GM23338 (cell line): ENCODE measurements around the gene BPIFB6. TPM values are rescaled to one million over a fixed set of nuclear protein-coding genes. Genes with fewer than 3 reads are reported as not detected.

Experiments used
- ATAC-seq: fragments of 200-7000 bp; cut with Tn5 transposase; 3 replicates; pipeline ENCODE4 v1.9.1; 2020
- DNase-seq: peaks from one replicate; pipeline ENCODE4 v3.0.0-alpha.2; 2015; ENCODE audit warnings: low spot score
- H2AFZ ChIP-seq: fragments of 200-600 bp; sonication (generic); 2 replicates; pipeline ENCODE4 v1.8.0; 2016; ENCODE audit warnings: antibody characterized with exemption, mild to moderate bottlenecking, moderate library complexity
- H3F3A ChIP-seq: fragments of 200-600 bp; sonication (generic); replicated peaks from 2 replicates; pipeline ENCODE4 v1.8.0; 2017; ENCODE audit warnings: antibody characterized with exemption, mixed run types, low read depth
- H3K27ac ChIP-seq: fragments of 200-600 bp; sonication (generic); 2 replicates; pipeline ENCODE4 v1.6.1; 2016; ENCODE audit warnings: low read depth
- H3K27me3 ChIP-seq: fragments of 200-600 bp; sonication (generic); 2 replicates; pipeline ENCODE4 v1.8.0; 2016; ENCODE audit warnings: mild to moderate bottlenecking, mixed run types, moderate library complexity; ENCODE audit not compliant: insufficient read depth
- H3K36me3 ChIP-seq: fragments of 200-600 bp; sonication (generic); 2 replicates; pipeline ENCODE4 v1.8.0; 2016; ENCODE audit warnings: mild to moderate bottlenecking; ENCODE audit not compliant: insufficient read depth
- H3K4me1 ChIP-seq: fragments of 200-600 bp; sonication (generic); 2 replicates; pipeline ENCODE4 v1.8.0; 2016; ENCODE audit warnings: mild to moderate bottlenecking, moderate library complexity; ENCODE audit not compliant: insufficient read depth
- H3K4me2 ChIP-seq: fragments of 200-600 bp; sonication (generic); 2 replicates; pipeline ENCODE4 v1.7.1; 2017; ENCODE audit warnings: mixed run types
- H3K4me3 ChIP-seq: fragments of 200-600 bp; sonication (generic); 2 replicates; pipeline ENCODE4 v1.6.1; 2016; ENCODE audit warnings: mixed run types
- H3K79me2 ChIP-seq: fragments of 200-600 bp; sonication (generic); replicated peaks from 2 replicates; pipeline ENCODE4 v1.8.0; 2017; ENCODE audit warnings: mild to moderate bottlenecking; ENCODE audit not compliant: insufficient read depth
- H3K9me2 ChIP-seq: fragments of 200-600 bp; sonication (generic); 2 replicates; pipeline ENCODE4 v1.8.0; 2017; ENCODE audit not compliant: insufficient read depth
- H4K20me1 ChIP-seq: fragments of 200-600 bp; sonication (generic); replicated peaks from 2 replicates; pipeline ENCODE4 v1.8.0; 2017; ENCODE audit warnings: mild to moderate bottlenecking; ENCODE audit not compliant: insufficient read depth
- H3K27ac Mint-ChIP-seq: 2 replicates; pipeline ENCODE4 v1.8.0; 2020; ENCODE audit warnings: inconsistent platforms, mild to moderate bottlenecking, moderate library complexity, mixed read lengths
- H3K27me3 Mint-ChIP-seq: 3 replicates; pipeline ENCODE4 v1.8.0; 2022; ENCODE audit warnings: low read depth, mild to moderate bottlenecking, moderate library complexity, mixed read lengths, inconsistent platforms; ENCODE audit not compliant: insufficient read depth, poor library complexity
- H3K36me3 Mint-ChIP-seq: 3 replicates; pipeline ENCODE4 v1.8.0; 2021; ENCODE audit warnings: low read depth, mild to moderate bottlenecking, inconsistent platforms, moderate library complexity, mixed read lengths
- H3K4me1 Mint-ChIP-seq: 3 replicates; pipeline ENCODE4 v1.8.0; 2020; ENCODE audit warnings: mild to moderate bottlenecking, inconsistent platforms, mixed read lengths
- H3K4me3 Mint-ChIP-seq: 3 replicates; pipeline ENCODE4 v1.8.0; 2021; ENCODE audit warnings: moderate library complexity, mild to moderate bottlenecking, inconsistent platforms, mixed read lengths
- H3K9me3 Mint-ChIP-seq: 3 replicates; pipeline ENCODE4 v1.8.0; 2020; ENCODE audit warnings: moderate library complexity, mild to moderate bottlenecking, inconsistent platforms, mixed read lengths
- CTCF ChIP-seq, 2 experiments: fragments of 200-600 bp in 1 of 2; sonication (generic) in 1 of 2; conservative IDR thresholded peaks; 2 replicates each; pipeline versions ENCODE4 v1.5.1 to v1.6.1; 2016 to 2017; ENCODE audit warnings: antibody characterized with exemption in 2 of 2, low read depth in 2 of 2, mild to moderate bottlenecking in 2 of 2, moderate library complexity in 1 of 2
- EZH2 ChIP-seq: fragments of 200-600 bp; sonication (generic); IDR thresholded peaks from one replicate; pipeline ENCODE4 v1.8.0; 2017; ENCODE audit warnings: antibody characterized with exemption, mild to moderate bottlenecking, low read depth; ENCODE audit not compliant: unreplicated experiment
- NANOG ChIP-seq: IDR thresholded peaks from 2 replicates; pipeline ENCODE4 v1.6.1; 2016; ENCODE audit warnings: antibody characterized with exemption, borderline replicate concordance
- POLR2AphosphoS5 ChIP-seq: IDR thresholded peaks from 2 replicates; pipeline ENCODE4 v1.6.1; 2016; ENCODE audit warnings: antibody characterized with exemption, low read depth
- REST ChIP-seq: IDR thresholded peaks from one replicate; pipeline ENCODE4 v1.6.1; 2018; ENCODE audit warnings: antibody characterized with exemption; ENCODE audit not compliant: unreplicated experiment
- STAT1 ChIP-seq: IDR thresholded peaks from one replicate; pipeline ENCODE4 v1.6.1; 2016; ENCODE audit warnings: antibody characterized with exemption; ENCODE audit not compliant: unreplicated experiment
- ZNF114 ChIP-seq: fragments of 250-450 bp; sonication (Bioruptor Pico); IDR thresholded peaks from 2 replicates; pipeline ENCODE4 v1.5.0; 2020; ENCODE audit warnings: mild to moderate bottlenecking, moderate library complexity
- ZNF331 ChIP-seq: fragments of 250-450 bp; sonication (Bioruptor Pico); IDR thresholded peaks from 2 replicates; pipeline ENCODE4 v1.5.0; 2020; ENCODE audit warnings: low read depth, mild to moderate bottlenecking, moderate library complexity
- polyA plus RNA-seq: library from polyadenylated mRNA; unstranded; fragments of >200 nt; fragmentation: Nextera tagmentation; extraction: Ambion mirVana; gene quantifications from 2 replicates; pipeline ENCODE4 v1.2.1, GENCODE V29; 2016
- total RNA-seq: library from RNA; depleted of rRNA; stranded (reverse); fragments of >200 nt; shearing (Covaris generic); gene quantifications from 2 replicates; pipeline ENCODE4 v1.2.3, GENCODE V29; 2014

BPIFB6 gene
- total and polyA plus RNA-seq, 2 experiments from 2014 or later = not detected

- Mint-ChIP-seq H3K9me3 (no peaks in the 10 kb centered on the region), H3K27ac (no peak overlapping the region), H3K4me1 (no peaks in the 10 kb centered on the region), H3K4me3 (no peak overlapping the region), H3K27me3 (no peaks in the 10 kb centered on the region), H3K36me3 (no peaks in the 10 kb centered on the region)
- no peak overlapping the region for H2AFZ ChIP-seq
- 0 out of 2 replicates have a peak, but pooled peaks cover 6% of the 10 kb centered on the region for H3K9me2 ChIP-seq
- no peak overlapping the region for H3K27ac ChIP-seq
- no peaks in the 10 kb centered on the region for H3F3A ChIP-seq
- DNase-seq (no peak), ATAC-seq (no peak)
- H3K4me1 ChIP-seq = no peaks in the 10 kb centered on the region
- TF ChIP-seq ZNF114 (CRISPR knock-in tag) = no peak
- no peak for TF ChIP-seq ZNF331 (CRISPR knock-in tag)
- no peaks in the 10 kb centered on the region for H3K27me3 ChIP-seq
- no peak overlapping the region for H3K4me2 ChIP-seq
- H3K4me3 ChIP-seq = no peak overlapping the region
- H3K79me2 ChIP-seq = no peaks in the 10 kb centered on the region
- no peaks in the 10 kb centered on the region for H4K20me1 ChIP-seq
- H3K36me3 ChIP-seq = no peaks in the 10 kb centered on the region
Measured at GRCh38 chr20:33026072-33026778, 5.2 kb upstream of the BPIFB6 start.

GRCh38 chr20:33026779-33027759, 4.4 kb upstream of the BPIFB6 start:
- Histone ChIP-seq H3K4me3 (no peak overlapping the region), H2AFZ (no peak overlapping the region), H3K4me1 (no peaks in the 10 kb centered on the region), H3K27me3 (no peaks in the 10 kb centered on the region), H4K20me1 (no peaks in the 10 kb centered on the region), H3K9me2 (0 out of 2 replicates have a peak, but pooled peaks cover 6% of the 10 kb centered on the region), H3K27ac (no peak overlapping the region), H3K36me3 (no peaks in the 10 kb centered on the region), H3K79me2 (no peaks in the 10 kb centered on the region), H3F3A (no peaks in the 10 kb centered on the region), H3K4me2 (no peak overlapping the region)
- no peak overlapping the region for H3K27ac Mint-ChIP-seq
- no peaks in the 10 kb centered on the region for H3K9me3 Mint-ChIP-seq
- no peaks in the 10 kb centered on the region for H3K27me3 Mint-ChIP-seq
- no peaks in the 10 kb centered on the region for H3K36me3 Mint-ChIP-seq
- DNase-seq = no peak
- H3K4me1 Mint-ChIP-seq = no peaks in the 10 kb centered on the region
- no peak for ATAC-seq
- no peak overlapping the region for H3K4me3 Mint-ChIP-seq
- TF ChIP-seq STAT1 = no peak
- TF ChIP-seq NANOG = no peak

GRCh38 chr20:33027769-33028751, 3.4 kb upstream of the BPIFB6 start:
- peaks cover 3% of the 10 kb centered on the region for H3K27me3 Mint-ChIP-seq
- Histone ChIP-seq H2AFZ (no peak overlapping the region), H3K27ac (no peak overlapping the region), H4K20me1 (no peaks in the 10 kb centered on the region), H3K27me3 (no peaks in the 10 kb centered on the region), H3F3A (no peaks in the 10 kb centered on the region), H3K4me1 (no peaks in the 10 kb centered on the region), H3K4me3 (no peak overlapping the region), H3K36me3 (no peaks in the 10 kb centered on the region), H3K9me2 (0 out of 2 replicates have a peak, but pooled peaks cover 6% of the 10 kb centered on the region), H3K79me2 (no peaks in the 10 kb centered on the region), H3K4me2 (no peak overlapping the region)
- no peak for ATAC-seq
- H3K4me1 Mint-ChIP-seq = no peaks in the 10 kb centered on the region
- no peak overlapping the region for H3K4me3 Mint-ChIP-seq
- H3K36me3 Mint-ChIP-seq = no peaks in the 10 kb centered on the region
- no peak overlapping the region for H3K27ac Mint-ChIP-seq
- H3K9me3 Mint-ChIP-seq = 0 out of 3 replicates have a peak, but pooled peaks cover under 1% of the 10 kb centered on the region
- no peak for DNase-seq
- TF ChIP-seq POLR2AphosphoS5 = no peak
- no peak for TF ChIP-seq STAT1
- TF ChIP-seq CTCF (conservative IDR thresholded peaks at IDR 0.05; ENCODE audit: low read depth in 2 of 2) = no peak
- TF ChIP-seq EZH2 = no peak
- no peak for TF ChIP-seq ZNF331 (CRISPR knock-in tag)
- no peak for TF ChIP-seq REST
